SK-N-SH (cell line): ENCODE data around the gene HHAT. TPM values are rescaled to one million over a fixed set of nuclear protein-coding genes. Genes with fewer than 3 reads are reported as not detected.

Experiments
- CTCF ChIA-PET: fragments of 300-600, 350-600 bp; formaldehyde crosslinking; extraction: SDS; loops from one replicate; lab custom pipeline; 2021; lab: Yijun Ruan, JAX
- POLR2A ChIA-PET: fragments of 350-600 bp; sonication (Branson Sonifier 250); formaldehyde crosslinking; extraction: SDS; loops from one replicate; lab custom pipeline; 2020; ENCODE audit warnings: antibody characterized with exemption, inconsistent platforms; lab: Yijun Ruan, JAX
- DNase-seq: peaks from one replicate; pipeline ENCODE4 v3.0.0; 2012
- H2AFZ ChIP-seq: fragments of 200-600 bp; sonication (generic); 2 replicates; pipeline ENCODE4 v1.8.1; 2016; ENCODE audit warnings: antibody characterized with exemption, mild to moderate bottlenecking, low read depth
- H3F3A ChIP-seq: fragments of 200-600 bp; sonication (generic); replicated peaks from 2 replicates; pipeline ENCODE3; 2016; ENCODE audit warnings: antibody characterized with exemption, mild to moderate bottlenecking; ENCODE audit not compliant: insufficient read depth
- H3K27ac ChIP-seq, 2 experiments: fragments of 200-500 bp in 1 of 2; fragments of 200-600 bp in 1 of 2; sonication (Bioruptor generic) in 1 of 2; sonication (generic), shearing (Covaris generic) in 1 of 2; 2 replicates each; pipeline versions ENCODE4 v1.5.1 to v1.6.1; 2014 to 2016; ENCODE audit warnings: low read depth in 2 of 2, inconsistent platforms in 1 of 2, low read length in 1 of 2, mild to moderate bottlenecking in 1 of 2, mixed read lengths in 1 of 2
- H3K27me3 ChIP-seq: fragments of 200-600 bp; sonication (generic), shearing (Covaris generic); 2 replicates; pipeline ENCODE4 v1.6.1; 2016; ENCODE audit warnings: mixed run types; ENCODE audit not compliant: insufficient read depth
- H3K36me3 ChIP-seq, 2 experiments: fragments of 200-500 bp in 1 of 2; fragments of 200-600 bp in 1 of 2; sonication (Bioruptor generic) in 1 of 2; sonication (generic) in 1 of 2; replicated peaks in 1 of 2; 2 replicates each; pipeline versions ENCODE3 to v1.5.1; 2014 to 2016; ENCODE audit warnings: low read length in 1 of 2, mild to moderate bottlenecking in 1 of 2; ENCODE audit not compliant: insufficient read depth in 2 of 2, control insufficient read depth in 1 of 2
- H3K4me1 ChIP-seq, 2 experiments: fragments of 200-500 bp in 1 of 2; fragments of 200-600 bp in 1 of 2; sonication (Bioruptor generic) in 1 of 2; sonication (generic), shearing (Covaris generic) in 1 of 2; 2 replicates each; pipeline versions ENCODE4 v1.5.1 to v1.6.1; 2014 to 2016; ENCODE audit warnings: low read depth in 1 of 2, low read length in 1 of 2, mixed run types in 1 of 2; ENCODE audit not compliant: insufficient read depth in 2 of 2, control insufficient read depth in 1 of 2
- H3K4me2 ChIP-seq: fragments of 200-600 bp; sonication (generic), shearing (Covaris generic); 2 replicates; pipeline ENCODE4 v1.6.1; 2017; ENCODE audit warnings: mixed run types
- H3K4me3 ChIP-seq, 2 experiments: fragments of 200-500 bp in 1 of 2; fragments of 200-600 bp in 1 of 2; sonication (Bioruptor generic) in 1 of 2; sonication (generic), shearing (Covaris generic) in 1 of 2; 2 replicates each; pipeline versions ENCODE4 v1.5.1 to v1.8.1; 2014 to 2016; ENCODE audit warnings: low read depth in 2 of 2, inconsistent platforms in 1 of 2, low read length in 1 of 2, mild to moderate bottlenecking in 1 of 2, mixed read lengths in 1 of 2, moderate library complexity in 1 of 2
- H3K79me2 ChIP-seq: fragments of 200-600 bp; sonication (generic); 2 replicates; pipeline ENCODE4 v1.8.1; 2017; ENCODE audit warnings: mild to moderate bottlenecking; ENCODE audit not compliant: insufficient read depth
- H3K9ac ChIP-seq: fragments of 200-600 bp; sonication (generic); 2 replicates; pipeline ENCODE4 v1.6.1; 2017; ENCODE audit warnings: mixed run types
- H3K9me2 ChIP-seq: fragments of 200-600 bp; sonication (generic); 2 replicates; pipeline ENCODE4 v1.6.1; 2017; ENCODE audit warnings: mixed run types
- H3K9me3 ChIP-seq: fragments of 200-600 bp; sonication (generic); 2 replicates; pipeline ENCODE4 v1.6.1; 2017; ENCODE audit warnings: mixed run types, mild to moderate bottlenecking, moderate library complexity
- H4K20me1 ChIP-seq: fragments of 200-600 bp; sonication (generic); 2 replicates; pipeline ENCODE4 v1.6.1; 2017; ENCODE audit warnings: mild to moderate bottlenecking, mixed run types; ENCODE audit not compliant: insufficient read depth
- ELF1 ChIP-seq: IDR thresholded peaks from 2 replicates; pipeline ENCODE4 v1.4.0; 2012
- EP300 ChIP-seq, 2 experiments: IDR thresholded peaks; 2 replicates each; pipeline versions ENCODE4 v1.4.0 to v1.6.1; 2012; ENCODE audit warnings: borderline replicate concordance in 1 of 2, low read depth in 1 of 2, low read length in 1 of 2
- FOSL2 ChIP-seq: IDR thresholded peaks from 2 replicates; pipeline ENCODE4 v1.4.0; 2012; ENCODE audit warnings: low read depth, mild to moderate bottlenecking, moderate library complexity, borderline replicate concordance
- FOXJ3 ChIP-seq: sonication (generic); formaldehyde crosslinking; IDR thresholded peaks from 2 replicates; pipeline ENCODE4 v1.5.1; 2020; ENCODE audit warnings: mild to moderate bottlenecking, missing genetic modification reagents
- JUND ChIP-seq: IDR thresholded peaks from 2 replicates; pipeline ENCODE4 v1.4.0; 2012
- RAD21 ChIP-seq: IDR thresholded peaks from 2 replicates; pipeline ENCODE4 v1.6.1; 2012; ENCODE audit warnings: mild to moderate bottlenecking, low read length
- RFX5 ChIP-seq: IDR thresholded peaks from 2 replicates; pipeline ENCODE4 v1.6.1; 2012; ENCODE audit warnings: mild to moderate bottlenecking, improper control_type of control experiment, low read length
- SIN3A ChIP-seq: IDR thresholded peaks from 2 replicates; pipeline ENCODE4 v1.6.1; 2012; ENCODE audit warnings: low read depth, mild to moderate bottlenecking, low read length, moderate library complexity, borderline replicate concordance
- WGBS: methylation state at CpG from one replicate; pipeline ENCODE4 v1.1.6; 2017; ENCODE audit warnings: low lambda C conversion rate; 5-methylcytosine and 5-hydroxymethylcytosine counted together
- polyA plus RNA-seq, 3 experiments: library from polyadenylated mRNA; depleted of rRNA; stranded (reverse); fragments of >200 nt; gene quantifications; 2 replicates each; pipeline ENCODE4 v1.2.3, GENCODE V29; 2012
- TF ChIP-seq, protein P1 (sequence below): IDR thresholded peaks from 2 replicates; pipeline ENCODE4 v1.4.0; 2012; ENCODE audit warnings: low read depth
- TF ChIP-seq, protein P2 (sequence below): IDR thresholded peaks from 2 replicates; pipeline ENCODE4 v1.4.0; 2012; ENCODE audit warnings: low read depth, borderline replicate concordance
- TF ChIP-seq, protein P3 (sequence below): IDR thresholded peaks from 2 replicates; pipeline ENCODE4 v1.4.0; 2012; ENCODE audit warnings: low read depth, borderline replicate concordance

The HHAT gene
- polyA plus RNA-seq, 1 of the 3 experiments (the other 2 are of a cell fraction), result 8.1 TPM

DNA sequence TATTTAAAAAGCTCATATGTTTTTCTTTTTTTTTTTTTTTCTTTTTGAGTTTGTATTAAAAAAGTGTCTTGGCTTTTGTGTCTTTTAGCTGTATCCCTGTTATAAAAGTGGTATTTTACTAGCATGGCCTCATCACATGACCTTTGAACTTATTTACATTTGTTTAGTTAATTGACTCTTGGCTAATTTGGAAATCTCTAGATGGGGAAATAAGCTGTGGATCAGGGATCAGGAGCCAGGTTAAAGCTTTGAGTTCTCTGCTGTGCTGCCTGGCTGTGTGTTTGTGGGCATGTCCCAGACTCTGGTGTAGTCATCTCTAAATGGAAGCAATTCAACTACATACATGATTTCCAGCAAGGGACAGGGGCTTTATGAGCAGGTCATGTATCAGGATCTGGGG is 56.5 kb downstream of the HHAT start:
- Histone ChIP-seq H3K4me2 (no peak overlapping the region), H3K4me3 (no peak overlapping the region), H3K9me2 (no peaks in the 10 kb centered on the region), H2AFZ (no peak overlapping the region), H3K9ac (no peak overlapping the region), H4K20me1 (no peaks in the 10 kb centered on the region), H3K36me3 (no peaks in the 10 kb centered on the region), H3K79me2 (no peaks in the 10 kb centered on the region), H3K9me3 (no peaks in the 10 kb centered on the region), H3K4me1 (0 out of 4 replicates have a peak, but pooled peaks cover 0 to 6% of the 10 kb centered on the region in 2 experiments), H3K27me3 (no peaks in the 10 kb centered on the region), H3K27ac (no peak overlapping the region), H3F3A (peaks cover 12% of the 10 kb centered on the region)
- ChIA-PET POLR2A (no interaction called here), CTCF (interaction anchor here (3.1 kb wide), 1 partner anchor 14 kb away, joined by 12 read pairs; no protein-coding TSS in a partner anchor)
- TF ChIP-seq RAD21, result no peak
- TF ChIP-seq JUND, result no peak
- TF ChIP-seq, protein P1, sequence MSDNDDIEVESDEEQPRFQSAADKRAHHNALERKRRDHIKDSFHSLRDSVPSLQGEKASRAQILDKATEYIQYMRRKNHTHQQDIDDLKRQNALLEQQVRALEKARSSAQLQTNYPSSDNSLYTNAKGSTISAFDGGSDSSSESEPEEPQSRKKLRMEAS, result no peak
- no peak for DNase-seq

DNA sequence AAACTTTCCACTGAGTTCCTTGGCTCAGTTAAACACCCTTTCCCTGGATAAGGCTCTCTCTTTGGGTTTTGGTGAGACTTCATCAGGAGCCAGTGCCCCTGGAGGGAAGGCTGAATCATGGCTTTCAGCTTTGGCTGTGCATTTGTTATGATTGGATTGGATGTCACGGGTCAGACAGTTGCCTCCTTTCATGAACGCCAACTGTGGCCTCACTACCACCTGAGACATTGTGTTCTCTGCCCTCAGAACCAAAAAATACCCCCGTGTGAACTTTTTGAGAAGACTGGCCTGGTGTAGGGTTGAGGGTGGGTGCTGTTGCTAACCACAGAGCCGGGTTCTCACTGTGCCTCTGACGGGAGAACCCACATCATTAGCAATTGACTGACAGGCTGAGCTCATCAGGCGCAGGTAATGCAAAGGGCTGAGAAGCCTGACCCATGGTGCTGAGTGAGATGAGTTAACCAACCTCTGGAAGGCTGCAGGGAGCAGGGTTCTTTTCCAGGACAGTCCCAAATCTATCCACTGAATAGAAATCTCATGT is 65.6 kb downstream of the HHAT start:
- CTCF ChIA-PET, result interaction anchor here (1.2 to 1.9 kb wide), 5 partner anchors 10 to 740 kb away, joined by 3 to 5 read pairs (median 3); partner anchors contain the start of gene KCNH1
- H3K36me3 ChIP-seq, result no peaks in the 10 kb centered on the region

DNA sequence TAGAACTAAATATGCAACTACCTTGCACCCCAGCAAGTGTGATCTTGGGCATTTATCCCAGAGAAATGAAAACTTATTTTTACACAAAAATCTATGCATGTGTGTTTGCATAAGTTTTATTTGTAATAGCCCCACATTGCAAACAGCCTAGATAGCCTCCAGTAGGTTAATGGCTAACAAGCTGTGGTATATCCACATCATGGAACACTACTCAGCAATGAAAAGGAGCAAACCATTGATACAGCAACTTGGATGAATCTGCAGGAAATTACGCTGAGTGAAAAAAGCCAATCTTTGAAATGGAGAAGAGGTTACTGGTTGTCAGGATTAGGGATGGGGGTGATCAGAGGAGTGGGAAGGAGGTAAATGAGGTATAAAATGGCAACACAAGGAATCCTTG is 67.8 kb downstream of the HHAT start:
- H3K36me3 ChIP-seq, result no peaks in the 10 kb centered on the region

More for the DNA sequence above, 65.6 kb downstream of the HHAT start:
- H3K79me2 ChIP-seq, result no peaks in the 10 kb centered on the region
- H3K4me3 ChIP-seq, result no peak overlapping the region
- POLR2A ChIA-PET, result no interaction called here
- H4K20me1 ChIP-seq, result no peaks in the 10 kb centered on the region
- peak overlapping the region; percentile 77 to 78 for H3K27ac ChIP-seq
- DNase-seq, result no peak
- no peak overlapping the region for H2AFZ ChIP-seq
- peaks cover 17 to 20% of the 10 kb centered on the region in 2 experiments; a peak in 3 of 4 replicates for H3K4me1 ChIP-seq
- 60% methylated on average over 6 of the region's 6 CpGs for WGBS
- peak overlapping the region; percentile 2 for H3K4me2 ChIP-seq
- H3K9me2 ChIP-seq, result no peaks in the 10 kb centered on the region
- H3K9ac ChIP-seq, result no peak overlapping the region
- no peaks in the 10 kb centered on the region for H3K9me3 ChIP-seq
- no peaks in the 10 kb centered on the region for H3K27me3 ChIP-seq
- TF ChIP-seq EP300 (IDR thresholded peaks at IDR 0.05; ENCODE audit: borderline replicate concordance in 1 of 2, low read depth in 1 of 2, low read length in 1 of 2) (peak in 1 of 2 experiments; percentile 16; a peak in 1 of 4 replicates), SIN3A (no peak)
- H3F3A ChIP-seq, result peaks cover 17% of the 10 kb centered on the region

More for the DNA sequence above, 67.8 kb downstream of the HHAT start:
- no peak overlapping the region for H3K4me2 ChIP-seq
- H3K27ac ChIP-seq, result no peak overlapping the region; a peak in 1 of 4 replicates
- DNase-seq, result no peak
- CTCF ChIA-PET, result interaction anchor here (1.0 kb wide), 1 partner anchor 18 kb away, joined by 3 read pairs; no protein-coding TSS in a partner anchor
- 97% methylated on average over 1 of the region's 1 CpG for WGBS
- POLR2A ChIA-PET, result no interaction called here
- H3K27me3 ChIP-seq, result no peaks in the 10 kb centered on the region
- H3K4me1 ChIP-seq, result peaks cover 17 to 20% of the 10 kb centered on the region in 2 experiments; a peak in 3 of 4 replicates
- H3K9me2 ChIP-seq, result no peaks in the 10 kb centered on the region
- no peaks in the 10 kb centered on the region for H4K20me1 ChIP-seq
- no peak overlapping the region for H2AFZ ChIP-seq
- TF ChIP-seq FOSL2 (no peak), JUND (no peak), FOXJ3 (CRISPR knock-in tag) (no peak), ELF1 (no peak), RFX5 (no peak)
- TF ChIP-seq, protein P2, sequence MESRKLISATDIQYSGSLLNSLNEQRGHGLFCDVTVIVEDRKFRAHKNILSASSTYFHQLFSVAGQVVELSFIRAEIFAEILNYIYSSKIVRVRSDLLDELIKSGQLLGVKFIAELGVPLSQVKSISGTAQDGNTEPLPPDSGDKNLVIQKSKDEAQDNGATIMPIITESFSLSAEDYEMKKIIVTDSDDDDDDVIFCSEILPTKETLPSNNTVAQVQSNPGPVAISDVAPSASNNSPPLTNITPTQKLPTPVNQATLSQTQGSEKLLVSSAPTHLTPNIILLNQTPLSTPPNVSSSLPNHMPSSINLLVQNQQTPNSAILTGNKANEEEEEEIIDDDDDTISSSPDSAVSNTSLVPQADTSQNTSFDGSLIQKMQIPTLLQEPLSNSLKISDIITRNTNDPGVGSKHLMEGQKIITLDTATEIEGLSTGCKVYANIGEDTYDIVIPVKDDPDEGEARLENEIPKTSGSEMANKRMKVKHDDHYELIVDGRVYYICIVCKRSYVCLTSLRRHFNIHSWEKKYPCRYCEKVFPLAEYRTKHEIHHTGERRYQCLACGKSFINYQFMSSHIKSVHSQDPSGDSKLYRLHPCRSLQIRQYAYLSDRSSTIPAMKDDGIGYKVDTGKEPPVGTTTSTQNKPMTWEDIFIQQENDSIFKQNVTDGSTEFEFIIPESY, result no peak
- TF ChIP-seq, protein P1, result no peak
- TF ChIP-seq, protein P3, sequence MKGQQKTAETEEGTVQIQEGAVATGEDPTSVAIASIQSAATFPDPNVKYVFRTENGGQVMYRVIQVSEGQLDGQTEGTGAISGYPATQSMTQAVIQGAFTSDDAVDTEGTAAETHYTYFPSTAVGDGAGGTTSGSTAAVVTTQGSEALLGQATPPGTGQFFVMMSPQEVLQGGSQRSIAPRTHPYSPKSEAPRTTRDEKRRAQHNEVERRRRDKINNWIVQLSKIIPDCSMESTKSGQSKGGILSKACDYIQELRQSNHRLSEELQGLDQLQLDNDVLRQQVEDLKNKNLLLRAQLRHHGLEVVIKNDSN, result no peak
- no peaks in the 10 kb centered on the region for H3K79me2 ChIP-seq
- no peak overlapping the region for H3K9ac ChIP-seq
- no peaks in the 10 kb centered on the region for H3K9me3 ChIP-seq
- H3F3A ChIP-seq, result peaks cover 9% of the 10 kb centered on the region
- no peak overlapping the region for H3K4me3 ChIP-seq
